Esophagus muscularis mucosa (tissue), 4 donors: Measurements from ENCODE around the gene EVC. TPM values are rescaled to one million over a fixed set of nuclear protein-coding genes. Genes with fewer than 3 reads are reported as not detected.
"Not testable (repeated sequence)": the region's sequence is repeated elsewhere in the genome, so short reads cannot be mapped to it uniquely, and the experiment has no call there.

Experiments
- DNase-seq: peaks from one replicate; pipeline ENCODE4 v3.0.0-alpha.2; 2017; ENCODE audit errors: extremely low spot score
- H3K27ac ChIP-seq, 4 donors: fragments of 200-600 bp; sonication (generic); replicated peaks in 1 of 4; 1 replicate in 3 of 4; 2 replicates in 1 of 4; pipeline ENCODE4 v1.5.1; 2016 to 2019; ENCODE audit warnings: mild to moderate bottlenecking in 1 of 4
- H3K27me3 ChIP-seq, 4 donors: fragments of 200-600 bp; sonication (generic); one replicate each; pipeline versions ENCODE4 v1.5.1 to v1.6.0; 2016 to 2019
- H3K36me3 ChIP-seq, 4 donors: fragments of 200-600 bp; sonication (generic); one replicate each; pipeline ENCODE4 v1.5.1; 2016 to 2019
- H3K4me1 ChIP-seq, 4 donors: fragments of 200-600 bp; sonication (generic); one replicate each; pipeline ENCODE4 v1.5.1; 2016 to 2019
- H3K4me3 ChIP-seq, 4 donors: fragments of 200-600 bp; sonication (generic); 1 replicate in 2 of 4; 2 replicates in 2 of 4; pipeline ENCODE4 v1.5.1; 2016 to 2019; ENCODE audit warnings: mild to moderate bottlenecking in 4 of 4, moderate library complexity in 1 of 4
- H3K9me3 ChIP-seq, 4 donors: fragments of 200-600 bp; sonication (generic); 1 replicate in 3 of 4; 2 replicates in 1 of 4; pipeline ENCODE4 v1.5.1; 2016 to 2019
- CTCF ChIP-seq, 3 experiments: fragments of 200-600 bp in 2 of 3; fragments of 450-650 bp in 1 of 3; sonication (generic) in 2 of 3; IDR thresholded peaks; one replicate each; pipeline ENCODE4 v1.5.1; 2017 to 2019; ENCODE audit warnings: antibody characterized with exemption in 3 of 3, mild to moderate bottlenecking in 2 of 3, moderate library complexity in 1 of 3
- EP300 ChIP-seq: sonication (generic); formaldehyde crosslinking; IDR thresholded peaks from one replicate; pipeline ENCODE4 v1.6.1; 2017; ENCODE audit warnings: antibody characterized with exemption
- POLR2A ChIP-seq: fragments of 450-650 bp; IDR thresholded peaks from one replicate; pipeline ENCODE4 v1.6.1; 2017; ENCODE audit warnings: antibody characterized with exemption, moderate library complexity, mild to moderate bottlenecking, low read depth
- POLR2AphosphoS5 ChIP-seq, 2 donors: sonication (generic); formaldehyde crosslinking; IDR thresholded peaks; one replicate each; pipeline ENCODE4 v1.6.1; 2017; ENCODE audit warnings: antibody characterized with exemption in 2 of 2
- WGBS: methylation state at CpG from one replicate; pipeline ENCODE4 v1.1.5; 2018; 5-methylcytosine and 5-hydroxymethylcytosine counted together
- intact Hi-C: fragments of 100-400 bp; cut with DNase I; formaldehyde crosslinking; loops from one replicate; pipeline ENCODE4 v1.15.1; 2023
- total RNA-seq, 4 donors: library from RNA; depleted of rRNA; stranded (reverse); fragments of >200 nt; gene quantifications; one replicate each; pipeline versions ENCODE4 v1.1.0 to v1.2.1, GENCODE V29; 2016

The EVC gene
- total RNA-seq, 4 donors from 2014 or later = 25.7 to 59.6 (median 44.2) TPM

GRCh38 chr4:5722328-5722727 lies 11.3 kb downstream of the EVC start:
- intact Hi-C loops = no loop called here
- DNase-seq = no peak
- Histone ChIP-seq H3K36me3 (peaks cover 5 to 71% (median 28%) of the 10 kb centered on the region in 4 donors), H3K4me3 (no peak overlapping the region), H3K27me3 (no peaks in the 10 kb centered on the region), H3K27ac (no peak overlapping the region), H3K9me3 (no peaks in the 10 kb centered on the region), H3K4me1 (peaks cover 0 to 7% (median 1%) of the 10 kb centered on the region in 4 donors)
- no peak for TF ChIP-seq CTCF (IDR thresholded peaks at IDR 0.05)
- TF ChIP-seq POLR2AphosphoS5 (IDR thresholded peaks at IDR 0.05) = no peak
- no peak for TF ChIP-seq EP300
- TF ChIP-seq POLR2A = no peak
- 93% methylated on average over 4 of the region's 4 CpGs for WGBS

GRCh38 chr4:5724377-5724776 lies 13.4 kb downstream of the EVC start:
- no peaks in the 10 kb centered on the region for H3K4me1 ChIP-seq
- no peak overlapping the region for H3K27ac ChIP-seq
- no peak for DNase-seq
- intact Hi-C loops = no loop called here
- TF ChIP-seq POLR2AphosphoS5 (IDR thresholded peaks at IDR 0.05) = no peak
- TF ChIP-seq CTCF (IDR thresholded peaks at IDR 0.05) = no peak
- TF ChIP-seq EP300 = no peak
- no peak for TF ChIP-seq POLR2A
- peaks cover 9 to 72% (median 27%) of the 10 kb centered on the region in 4 donors for H3K36me3 ChIP-seq
- 99% methylated on average over 7 of the region's 7 CpGs for WGBS
- H3K4me3 ChIP-seq = no peak overlapping the region
- H3K9me3 ChIP-seq = no peaks in the 10 kb centered on the region
- no peaks in the 10 kb centered on the region for H3K27me3 ChIP-seq

GRCh38 chr4:5728412-5728811 lies 17.4 kb downstream of the EVC start:
- H3K27ac ChIP-seq, H3K4me1 ChIP-seq, H3K27me3 ChIP-seq, intact Hi-C loops, DNase-seq, H3K4me3 ChIP-seq, H3K9me3 ChIP-seq: not testable (repeated sequence)
- peaks cover 26 to 73% (median 43%) of the 10 kb centered on the region in 4 donors for H3K36me3 ChIP-seq
- WGBS = 70% methylated on average over 2 of the region's 2 CpGs

GRCh38 chr4:5730436-5730835 lies 19.4 kb downstream of the EVC start:
- H3K4me3 ChIP-seq = no peak overlapping the region
- TF ChIP-seq CTCF (IDR thresholded peaks at IDR 0.05) (no peak), POLR2A (no peak), POLR2AphosphoS5 (IDR thresholded peaks at IDR 0.05) (no peak), EP300 (no peak)
- H3K9me3 ChIP-seq = no peaks in the 10 kb centered on the region
- no peaks in the 10 kb centered on the region for H3K27me3 ChIP-seq
- WGBS = 93% methylated on average over 8 of the region's 10 CpGs
- H3K4me1 ChIP-seq = no peaks in the 10 kb centered on the region
- intact Hi-C loops = no loop called here
- no peak for DNase-seq
- no peak overlapping the region for H3K27ac ChIP-seq
- H3K36me3 ChIP-seq = peaks cover 31 to 75% (median 47%) of the 10 kb centered on the region in 4 donors

- H3K9me3 ChIP-seq = no peaks in the 10 kb centered on the region
- no peaks in the 10 kb centered on the region for H3K4me1 ChIP-seq
- WGBS = 89% methylated on average over 26 of the region's 30 CpGs
- H3K36me3 ChIP-seq = peaks cover 31 to 75% (median 49%) of the 10 kb centered on the region in 4 donors
- H3K27ac ChIP-seq = no peak overlapping the region
- H3K4me3 ChIP-seq = no peak overlapping the region
- no peaks in the 10 kb centered on the region for H3K27me3 ChIP-seq
- TF ChIP-seq POLR2AphosphoS5 (IDR thresholded peaks at IDR 0.05) (no peak), CTCF (IDR thresholded peaks at IDR 0.05) (no peak), POLR2A (no peak), EP300 (no peak)
- intact Hi-C loops = no loop called here
- DNase-seq = no peak
Measured at GRCh38 chr4:5730993-5731990, 20.3 kb downstream of the EVC start.
